IPS-18a (cell line): ENCODE data around the gene UNC93B1.

Source experiments
- H3K27ac ChIP-seq: one replicate; pipeline ENCODE4 v1.5.1; 2013; ENCODE audit warnings: low read length
- H3K27me3 ChIP-seq: one replicate; pipeline ENCODE4 v1.6.1; 2013; ENCODE audit warnings: mild to moderate bottlenecking, low read length; ENCODE audit not compliant: control insufficient read depth, insufficient read depth
- H3K36me3 ChIP-seq: one replicate; pipeline ENCODE4 v1.6.1; 2013; ENCODE audit warnings: low read depth, low read length; ENCODE audit not compliant: control insufficient read depth
- H3K4me1 ChIP-seq: one replicate; pipeline ENCODE4 v1.6.1; 2013; ENCODE audit warnings: low read depth, low read length; ENCODE audit not compliant: control insufficient read depth
- H3K4me3 ChIP-seq: one replicate; pipeline ENCODE4 v1.5.1; 2013; ENCODE audit warnings: low read length
- H3K9ac ChIP-seq: one replicate; pipeline ENCODE4 v1.6.1; 2013; ENCODE audit warnings: mild to moderate bottlenecking, low read length, moderate library complexity
- H3K9me3 ChIP-seq: one replicate; pipeline ENCODE4 v1.6.1; 2013; ENCODE audit warnings: low read depth, low read length; ENCODE audit not compliant: control insufficient read depth

Gene UNC93B1

GRCh38 chr11:68028802-68029545 lies 25.1 kb upstream of the UNC93B1 start:
- Histone ChIP-seq H3K4me1 (peaks cover 10% of the 10 kb centered on the region), H3K4me3 (peak overlapping the region; percentile 95), H3K27ac (no peak overlapping the region), H3K27me3 (no peaks in the 10 kb centered on the region), H3K9me3 (no peaks in the 10 kb centered on the region), H3K9ac (no peak overlapping the region), H3K36me3 (peaks cover 14% of the 10 kb centered on the region)

GRCh38 chr11:68027667-68028066 lies 23.8 kb upstream of the UNC93B1 start:
- no peaks in the 10 kb centered on the region for H3K9me3 ChIP-seq
- H3K27me3 ChIP-seq, result no peaks in the 10 kb centered on the region
- no peak overlapping the region for H3K4me3 ChIP-seq
- no peak overlapping the region for H3K27ac ChIP-seq
- no peak overlapping the region for H3K9ac ChIP-seq
- peaks cover under 1% of the 10 kb centered on the region for H3K36me3 ChIP-seq
- peaks cover 10% of the 10 kb centered on the region for H3K4me1 ChIP-seq

GRCh38 chr11:68026391-68027105 lies 22.7 kb upstream of the UNC93B1 start:
- Histone ChIP-seq H3K27me3 (no peaks in the 10 kb centered on the region), H3K9ac (no peak overlapping the region), H3K27ac (no peak overlapping the region), H3K36me3 (no peaks in the 10 kb centered on the region), H3K4me1 (peaks cover 8% of the 10 kb centered on the region), H3K4me3 (no peak overlapping the region), H3K9me3 (no peaks in the 10 kb centered on the region)

- Histone ChIP-seq H3K9ac (no peak overlapping the region), H3K9me3 (no peaks in the 10 kb centered on the region), H3K27me3 (no peaks in the 10 kb centered on the region), H3K4me3 (no peak overlapping the region), H3K36me3 (no peaks in the 10 kb centered on the region), H3K4me1 (peaks cover 3% of the 10 kb centered on the region), H3K27ac (no peak overlapping the region)
Observed at GRCh38 chr11:68025047-68025446, 21.1 kb upstream of the UNC93B1 start.

GRCh38 chr11:68024508-68024907 lies 20.6 kb upstream of the UNC93B1 start:
- Histone ChIP-seq H3K36me3 (no peaks in the 10 kb centered on the region), H3K9me3 (no peaks in the 10 kb centered on the region), H3K4me1 (peaks cover 1% of the 10 kb centered on the region)

GRCh38 chr11:68022531-68022930 lies 18.6 kb upstream of the UNC93B1 start:
- no peaks in the 10 kb centered on the region for H3K27me3 ChIP-seq
- H3K36me3 ChIP-seq, result no peaks in the 10 kb centered on the region
- no peaks in the 10 kb centered on the region for H3K9me3 ChIP-seq
- H3K27ac ChIP-seq, result no peak overlapping the region
- H3K9ac ChIP-seq, result no peak overlapping the region
- H3K4me1 ChIP-seq, result no peaks in the 10 kb centered on the region
- no peak overlapping the region for H3K4me3 ChIP-seq

More at GRCh38 chr11:68024508-68024907, 20.6 kb upstream of the UNC93B1 start:
- H3K27me3 ChIP-seq, result no peaks in the 10 kb centered on the region
- H3K4me3 ChIP-seq, result no peak overlapping the region
- no peak overlapping the region for H3K9ac ChIP-seq
- H3K27ac ChIP-seq, result no peak overlapping the region

- H3K9ac ChIP-seq, result no peak overlapping the region
- H3K27ac ChIP-seq, result no peak overlapping the region
- no peaks in the 10 kb centered on the region for H3K4me1 ChIP-seq
- no peak overlapping the region for H3K4me3 ChIP-seq
- H3K27me3 ChIP-seq, result no peaks in the 10 kb centered on the region
- no peaks in the 10 kb centered on the region for H3K36me3 ChIP-seq
- no peaks in the 10 kb centered on the region for H3K9me3 ChIP-seq
Observed at GRCh38 chr11:68021167-68021787, 17.4 kb upstream of the UNC93B1 start.

- Histone ChIP-seq H3K9me3 (no peaks in the 10 kb centered on the region), H3K4me1 (no peaks in the 10 kb centered on the region), H3K27ac (no peak overlapping the region), H3K4me3 (no peak overlapping the region), H3K36me3 (no peaks in the 10 kb centered on the region), H3K9ac (no peak overlapping the region), H3K27me3 (no peaks in the 10 kb centered on the region)
Observed at GRCh38 chr11:68020575-68020974, 16.7 kb upstream of the UNC93B1 start.

- no peak overlapping the region for H3K27ac ChIP-seq
- H3K4me1 ChIP-seq, result no peaks in the 10 kb centered on the region
- H3K9ac ChIP-seq, result no peak overlapping the region
- H3K36me3 ChIP-seq, result no peaks in the 10 kb centered on the region
- H3K4me3 ChIP-seq, result no peak overlapping the region
- no peaks in the 10 kb centered on the region for H3K9me3 ChIP-seq
- H3K27me3 ChIP-seq, result no peaks in the 10 kb centered on the region
Observed at GRCh38 chr11:68019486-68019885, 15.6 kb upstream of the UNC93B1 start.

- no peak overlapping the region for H3K27ac ChIP-seq
- no peaks in the 10 kb centered on the region for H3K27me3 ChIP-seq
- H3K4me1 ChIP-seq, result no peaks in the 10 kb centered on the region
- no peaks in the 10 kb centered on the region for H3K9me3 ChIP-seq
- H3K4me3 ChIP-seq, result no peak overlapping the region
- H3K9ac ChIP-seq, result no peak overlapping the region
- H3K36me3 ChIP-seq, result no peaks in the 10 kb centered on the region
Observed at GRCh38 chr11:68018730-68019190, 14.9 kb upstream of the UNC93B1 start.

- H3K4me1 ChIP-seq, result no peaks in the 10 kb centered on the region
- H3K4me3 ChIP-seq, result no peak overlapping the region
- no peak overlapping the region for H3K27ac ChIP-seq
- H3K27me3 ChIP-seq, result no peaks in the 10 kb centered on the region
- no peaks in the 10 kb centered on the region for H3K9me3 ChIP-seq
- H3K9ac ChIP-seq, result no peak overlapping the region
- H3K36me3 ChIP-seq, result no peaks in the 10 kb centered on the region
Observed at GRCh38 chr11:68017980-68018729, 14.3 kb upstream of the UNC93B1 start.
